HepG2 (cell line): ENCODE data around the gene ABCA4. TPM values are rescaled to one million over a fixed set of nuclear protein-coding genes. Genes with fewer than 3 reads are reported as not detected.

Experiments used
- CC2D1A ChIP-seq: sonication (generic); formaldehyde crosslinking; IDR thresholded peaks from 2 replicates; pipeline ENCODE4 v1.8.1; 2023; ENCODE audit warnings: mild to moderate bottlenecking, missing genetic modification reagents
- HOXA3 ChIP-seq: sonication (generic); formaldehyde crosslinking; IDR thresholded peaks from 2 replicates; pipeline ENCODE4 v1.5.0; 2020; ENCODE audit warnings: missing genetic modification reagents
- SP1 ChIP-seq, 2 experiments: fragments of 450-650 bp in 1 of 2; sonication (generic) in 1 of 2; formaldehyde crosslinking in 1 of 2; IDR thresholded peaks; 2 replicates each; pipeline versions ENCODE4 v1.4.0 to v1.6.1; 2016 to 2020; ENCODE audit warnings: missing genetic modification reagents in 1 of 2
- ZBTB38 ChIP-seq: sonication (generic); formaldehyde crosslinking; IDR thresholded peaks from 2 replicates; pipeline ENCODE4 v1.5.1; 2020; ENCODE audit warnings: mild to moderate bottlenecking, missing genetic modification reagents
- ZMYM2 ChIP-seq: sonication (generic); formaldehyde crosslinking; IDR thresholded peaks from 2 replicates; pipeline ENCODE4 v1.8.0; 2022; ENCODE audit warnings: mild to moderate bottlenecking, missing genetic modification reagents
- ZNF367 ChIP-seq: sonication (generic); formaldehyde crosslinking; IDR thresholded peaks from 2 replicates; pipeline ENCODE4 v1.4.0; 2020; ENCODE audit warnings: missing genetic modification reagents, borderline replicate concordance
- polyA plus RNA-seq, 8 experiments: library from polyadenylated mRNA; depleted of rRNA in 3 of 8; stranded (reverse) in 7 of 8; unstranded in 1 of 8; fragments of >200 nt; fragmentation: Illumina TruSeq in 4 of 8; extraction: Trizol in 4 of 8; gene quantifications; 2 replicates each; pipeline versions ENCODE4 v1.2.1 to v1.2.3, GENCODE V29; 2011 to 2016; ENCODE audit warnings: low read depth in 4 of 8, missing spikeins in 1 of 8, mixed read lengths in 1 of 8; ENCODE audit not compliant: insufficient read depth in 1 of 8
- total RNA-seq, 5 experiments: library from RNA; depleted of rRNA; stranded (reverse); fragments of >200 nt; fragmentation: Illumina TruSeq; extraction: Trizol; gene quantifications; 2 replicates each; pipeline ENCODE4 v1.2.3, GENCODE V29; 2016; ENCODE audit warnings: low read depth in 1 of 5
- TF ChIP-seq, protein P1 (sequence below): sonication (generic); formaldehyde crosslinking; IDR thresholded peaks from 2 replicates; pipeline ENCODE4 v1.4.0; 2020; ENCODE audit warnings: missing genetic modification reagents
- TF ChIP-seq, protein P2 (sequence below): sonication (generic); formaldehyde crosslinking; IDR thresholded peaks from 2 replicates; pipeline ENCODE4 v1.5.0; 2020; ENCODE audit warnings: missing genetic modification reagents, mild to moderate bottlenecking, borderline replicate concordance
- TF ChIP-seq, protein P3 (sequence below): sonication (generic); formaldehyde crosslinking; IDR thresholded peaks from 2 replicates; pipeline ENCODE4 v1.8.0; 2022; ENCODE audit warnings: missing genetic modification reagents, low read depth, mild to moderate bottlenecking, borderline replicate concordance
- TF ChIP-seq, protein P4 (sequence below): IDR thresholded peaks from 2 replicates; pipeline ENCODE4 v1.6.1; 2016; ENCODE audit warnings: low read depth, missing genetic modification reagents, missing compliant biosample characterization

Gene ABCA4
- total and polyA plus RNA-seq, 2 of the 13 experiments (the other 11 are each of a cell fraction or from before 2014, with no cell fraction given): 0.24 to 0.67 TPM

DNA sequence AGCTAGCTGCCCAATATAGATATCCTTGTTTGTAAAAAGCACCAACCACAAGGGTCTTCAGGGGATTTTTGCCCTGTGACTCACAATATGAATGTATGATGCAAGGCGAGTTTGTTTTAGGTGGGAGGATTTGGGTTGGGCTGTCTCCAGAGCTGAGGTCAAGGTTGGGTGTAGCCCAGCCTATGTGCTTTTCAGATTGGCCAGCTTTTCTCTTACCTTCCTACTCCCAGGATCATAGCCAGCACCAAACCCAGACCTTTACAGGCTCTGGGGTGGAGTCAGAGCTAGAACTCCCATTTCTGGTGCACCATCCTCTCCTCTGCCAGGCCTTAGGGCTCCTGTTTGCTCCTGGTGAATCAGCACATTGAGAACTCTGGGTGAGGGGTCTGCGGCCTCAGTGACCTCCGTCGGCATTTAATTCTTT, 156.2 kb downstream of the ABCA4 start (continued):
- TF ChIP-seq, protein P1, sequence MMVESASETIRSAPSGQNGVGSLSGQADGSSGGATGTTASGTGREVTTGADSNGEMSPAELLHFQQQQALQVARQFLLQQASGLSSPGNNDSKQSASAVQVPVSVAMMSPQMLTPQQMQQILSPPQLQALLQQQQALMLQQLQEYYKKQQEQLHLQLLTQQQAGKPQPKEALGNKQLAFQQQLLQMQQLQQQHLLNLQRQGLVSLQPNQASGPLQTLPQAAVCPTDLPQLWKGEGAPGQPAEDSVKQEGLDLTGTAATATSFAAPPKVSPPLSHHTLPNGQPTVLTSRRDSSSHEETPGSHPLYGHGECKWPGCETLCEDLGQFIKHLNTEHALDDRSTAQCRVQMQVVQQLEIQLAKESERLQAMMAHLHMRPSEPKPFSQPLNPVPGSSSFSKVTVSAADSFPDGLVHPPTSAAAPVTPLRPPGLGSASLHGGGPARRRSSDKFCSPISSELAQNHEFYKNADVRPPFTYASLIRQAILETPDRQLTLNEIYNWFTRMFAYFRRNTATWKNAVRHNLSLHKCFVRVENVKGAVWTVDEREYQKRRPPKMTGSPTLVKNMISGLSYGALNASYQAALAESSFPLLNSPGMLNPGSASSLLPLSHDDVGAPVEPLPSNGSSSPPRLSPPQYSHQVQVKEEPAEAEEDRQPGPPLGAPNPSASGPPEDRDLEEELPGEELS (CRISPR knock-in tag): peak; percentile 40
- no peak for TF ChIP-seq CC2D1A (CRISPR knock-in tag)
- TF ChIP-seq ZNF367: no peak
- TF ChIP-seq, protein P2, sequence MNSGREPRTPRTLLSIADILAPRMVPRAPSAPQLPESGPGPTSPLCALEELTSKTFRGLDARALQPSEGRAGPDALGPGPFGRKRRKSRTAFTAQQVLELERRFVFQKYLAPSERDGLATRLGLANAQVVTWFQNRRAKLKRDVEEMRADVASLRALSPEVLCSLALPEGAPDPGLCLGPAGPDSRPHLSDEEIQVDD (CRISPR knock-in tag): no peak
- no peak for TF ChIP-seq SP1 (IDR thresholded peaks at IDR 0.05)
- TF ChIP-seq SP1 (CRISPR knock-in tag; IDR thresholded peaks at IDR 0.05): no peak
- TF ChIP-seq, protein P3, sequence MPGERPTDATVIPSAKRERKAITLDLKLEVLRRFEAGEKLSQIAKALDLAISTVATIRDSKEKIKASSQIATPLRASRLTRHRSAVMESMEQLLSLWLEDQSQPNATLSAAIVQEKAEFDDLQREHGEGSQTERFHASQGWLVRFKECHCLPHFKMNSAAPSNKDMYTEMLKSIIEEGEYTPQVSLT: no peak
- TF ChIP-seq HOXA3 (CRISPR knock-in tag): peak; percentile 33; the same call in 1 of the 2 replicates
- TF ChIP-seq ZBTB38: no peak
- no peak for TF ChIP-seq ZMYM2 (CRISPR knock-in tag)
- TF ChIP-seq, protein P4, sequence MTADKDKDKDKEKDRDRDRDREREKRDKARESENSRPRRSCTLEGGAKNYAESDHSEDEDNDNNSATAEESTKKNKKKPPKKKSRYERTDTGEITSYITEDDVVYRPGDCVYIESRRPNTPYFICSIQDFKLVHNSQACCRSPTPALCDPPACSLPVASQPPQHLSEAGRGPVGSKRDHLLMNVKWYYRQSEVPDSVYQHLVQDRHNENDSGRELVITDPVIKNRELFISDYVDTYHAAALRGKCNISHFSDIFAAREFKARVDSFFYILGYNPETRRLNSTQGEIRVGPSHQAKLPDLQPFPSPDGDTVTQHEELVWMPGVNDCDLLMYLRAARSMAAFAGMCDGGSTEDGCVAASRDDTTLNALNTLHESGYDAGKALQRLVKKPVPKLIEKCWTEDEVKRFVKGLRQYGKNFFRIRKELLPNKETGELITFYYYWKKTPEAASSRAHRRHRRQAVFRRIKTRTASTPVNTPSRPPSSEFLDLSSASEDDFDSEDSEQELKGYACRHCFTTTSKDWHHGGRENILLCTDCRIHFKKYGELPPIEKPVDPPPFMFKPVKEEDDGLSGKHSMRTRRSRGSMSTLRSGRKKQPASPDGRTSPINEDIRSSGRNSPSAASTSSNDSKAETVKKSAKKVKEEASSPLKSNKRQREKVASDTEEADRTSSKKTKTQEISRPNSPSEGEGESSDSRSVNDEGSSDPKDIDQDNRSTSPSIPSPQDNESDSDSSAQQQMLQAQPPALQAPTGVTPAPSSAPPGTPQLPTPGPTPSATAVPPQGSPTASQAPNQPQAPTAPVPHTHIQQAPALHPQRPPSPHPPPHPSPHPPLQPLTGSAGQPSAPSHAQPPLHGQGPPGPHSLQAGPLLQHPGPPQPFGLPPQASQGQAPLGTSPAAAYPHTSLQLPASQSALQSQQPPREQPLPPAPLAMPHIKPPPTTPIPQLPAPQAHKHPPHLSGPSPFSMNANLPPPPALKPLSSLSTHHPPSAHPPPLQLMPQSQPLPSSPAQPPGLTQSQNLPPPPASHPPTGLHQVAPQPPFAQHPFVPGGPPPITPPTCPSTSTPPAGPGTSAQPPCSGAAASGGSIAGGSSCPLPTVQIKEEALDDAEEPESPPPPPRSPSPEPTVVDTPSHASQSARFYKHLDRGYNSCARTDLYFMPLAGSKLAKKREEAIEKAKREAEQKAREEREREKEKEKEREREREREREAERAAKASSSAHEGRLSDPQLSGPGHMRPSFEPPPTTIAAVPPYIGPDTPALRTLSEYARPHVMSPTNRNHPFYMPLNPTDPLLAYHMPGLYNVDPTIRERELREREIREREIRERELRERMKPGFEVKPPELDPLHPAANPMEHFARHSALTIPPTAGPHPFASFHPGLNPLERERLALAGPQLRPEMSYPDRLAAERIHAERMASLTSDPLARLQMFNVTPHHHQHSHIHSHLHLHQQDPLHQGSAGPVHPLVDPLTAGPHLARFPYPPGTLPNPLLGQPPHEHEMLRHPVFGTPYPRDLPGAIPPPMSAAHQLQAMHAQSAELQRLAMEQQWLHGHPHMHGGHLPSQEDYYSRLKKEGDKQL: 0 out of 2 replicates have a peak, but pooled peaks have one; percentile 49
